NCI-H2196 (cell line): Measurements from ENCODE around the gene CYB5A.
A peak's percentile ranks its signal among the peaks of the same experiment; 100 is the strongest.
"Not testable (repeated sequence)": the region's sequence is repeated elsewhere in the genome, so short reads cannot be mapped to it uniquely, and the experiment has no call there.

ENCODE experiments used
- DNase-seq: peaks from one replicate; lab custom pipeline; 2025; ENCODE audit not compliant: unreplicated experiment; lab: John Stamatoyannopoulos, UW

CYB5A gene

GRCh38 chr18:74291771-74292540, at the start of gene CYB5A:
Gene CYB5A, minus strand, starts transcription at chr18:74291963. Its CDS starts 88 bp downstream, at chr18:74291875.
- peak; percentile 96 for DNase-seq

GRCh38 chr18:74337912-74338309, 46.1 kb upstream of the CYB5A start:
- DNase-seq = no peak

- DNase-seq = no peak
These were observed 45.6 kb upstream of the CYB5A start for GRCh38 chr18:74337155-74337911.

DNA sequence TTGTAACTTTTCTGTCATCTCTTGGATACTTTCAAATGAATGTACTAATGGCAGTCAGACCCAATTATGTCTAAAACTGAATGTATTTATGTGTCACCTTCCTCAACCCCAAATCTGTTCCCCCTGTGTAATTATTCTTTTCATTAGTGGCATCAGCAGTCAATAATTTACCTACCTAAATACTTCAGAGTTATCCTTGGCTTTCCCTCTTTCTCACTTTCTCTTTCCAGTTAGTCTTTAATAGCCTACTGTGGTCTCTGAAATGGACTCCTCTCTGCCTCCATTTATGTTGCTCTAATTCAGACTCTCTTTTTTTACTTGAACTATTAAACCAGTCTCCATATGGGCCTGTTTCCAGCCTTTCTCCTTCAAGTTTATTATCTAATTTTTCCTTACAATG, 44.9 kb upstream of the CYB5A start:
- no peak for DNase-seq

DNA sequence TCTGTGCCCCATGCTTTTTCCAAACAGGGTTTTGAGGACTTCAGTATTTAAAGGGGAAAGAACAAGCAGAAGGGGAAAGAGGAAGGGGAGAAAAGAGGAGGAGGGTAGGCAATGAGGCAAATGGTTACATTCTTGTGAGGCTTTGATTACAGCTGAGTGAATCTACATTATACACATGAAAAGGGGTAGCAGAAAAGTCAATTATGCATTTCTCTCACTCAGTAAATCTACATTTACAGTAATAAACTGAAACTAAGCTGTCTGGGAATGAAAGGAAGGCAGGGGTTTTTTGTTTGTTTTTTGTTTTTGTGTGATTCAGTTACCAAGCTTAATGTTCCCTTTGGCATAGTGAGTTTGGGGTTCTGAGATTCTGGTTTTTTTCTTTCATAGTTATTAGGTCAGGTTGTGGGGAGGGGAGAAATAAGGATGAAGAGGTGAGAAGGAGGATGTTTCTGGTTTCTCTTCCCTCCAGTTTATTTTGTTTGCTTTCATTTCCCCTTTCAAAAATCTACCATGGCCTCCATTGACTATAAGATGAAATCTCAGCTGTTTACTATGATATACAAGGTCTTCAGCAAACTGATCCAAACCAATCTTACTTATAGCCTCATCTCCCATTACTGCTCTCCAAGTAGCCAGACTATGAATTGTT, 42.6 kb upstream of the CYB5A start:
- DNase-seq = no peak

DNA sequence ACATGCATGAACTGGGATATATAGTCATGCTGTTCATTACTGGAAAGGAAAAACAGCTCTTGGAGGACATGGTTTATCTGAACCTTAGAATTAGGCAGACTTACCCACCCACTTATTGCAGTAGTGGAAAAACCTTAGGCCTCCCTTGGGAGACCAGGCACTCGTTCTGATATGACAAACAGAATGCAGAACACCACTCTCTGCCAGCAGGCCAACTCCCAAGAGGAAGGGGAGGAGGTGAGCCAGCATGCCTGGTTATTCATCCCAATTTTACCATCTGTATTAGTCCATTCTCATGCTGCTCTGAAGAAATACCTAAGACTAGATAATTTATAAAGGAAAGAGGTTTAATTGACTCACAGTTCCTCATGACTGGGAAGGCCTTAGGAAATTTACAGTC, 41.3 kb upstream of the CYB5A start:
- no peak for DNase-seq

- peak; percentile 4 for DNase-seq
These were observed 39.6 kb upstream of the CYB5A start for GRCh38 chr18:74331404-74331803.

GRCh38 chr18:74329688-74330205, 38.0 kb upstream of the CYB5A start:
- DNase-seq = no peak

- DNase-seq = no peak
These were observed 36.4 kb upstream of the CYB5A start for GRCh38 chr18:74328206-74328605.

GRCh38 chr18:74326791-74327190, 35.0 kb upstream of the CYB5A start:
- not testable (repeated sequence) for DNase-seq

- no peak for DNase-seq
These were observed 34.5 kb upstream of the CYB5A start for GRCh38 chr18:74326231-74326630.

GRCh38 chr18:74316257-74317170, 24.8 kb upstream of the CYB5A start:
- no peak for DNase-seq

GRCh38 chr18:74315464-74316256, 23.9 kb upstream of the CYB5A start, which contains the start of gene C18orf63:
Gene C18orf63, plus strand, starts transcription at chr18:74315839. Its CDS starts 2,027 bp downstream, at chr18:74317866.
- DNase-seq = no peak

DNA sequence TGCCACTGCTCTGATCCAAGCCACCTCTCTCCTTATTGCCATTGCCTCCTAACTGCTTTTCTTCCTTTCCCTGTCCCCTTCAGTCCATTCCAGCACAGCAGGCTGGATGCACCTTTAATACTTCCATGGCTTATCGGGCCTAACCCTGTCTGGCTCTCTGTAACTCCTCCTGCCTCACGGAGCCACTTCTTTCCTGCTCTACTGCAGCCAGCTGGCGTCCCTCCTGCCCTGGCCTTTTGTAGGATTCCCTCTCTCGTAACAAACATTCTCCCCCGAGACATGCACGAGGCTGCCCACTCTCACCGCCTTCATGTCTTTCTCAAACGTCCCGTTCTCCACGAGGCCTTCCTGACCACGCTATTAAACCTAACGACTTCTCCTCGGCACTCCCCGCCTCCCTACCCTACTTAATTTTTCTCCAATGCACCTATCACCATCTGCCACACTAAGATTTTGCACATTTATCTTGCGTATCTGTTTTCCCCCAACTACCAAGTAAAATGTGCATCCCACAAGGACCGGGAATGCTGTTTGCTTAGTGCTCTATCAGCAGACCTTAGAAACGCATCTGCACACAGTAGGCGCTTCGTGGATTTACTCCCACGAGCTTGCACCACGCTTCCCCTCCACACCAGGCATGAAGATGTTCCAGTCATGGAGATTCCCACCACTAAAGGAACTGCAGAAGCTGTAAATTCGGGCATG, 23.1 kb upstream of the CYB5A start:
- no peak for DNase-seq

GRCh38 chr18:74311000-74311399, 19.2 kb upstream of the CYB5A start:
- no peak for DNase-seq

GRCh38 chr18:74310411-74310810, 18.6 kb upstream of the CYB5A start:
- no peak for DNase-seq

- DNase-seq = no peak
These were observed 12.2 kb upstream of the CYB5A start for GRCh38 chr18:74303936-74304335.

DNA sequence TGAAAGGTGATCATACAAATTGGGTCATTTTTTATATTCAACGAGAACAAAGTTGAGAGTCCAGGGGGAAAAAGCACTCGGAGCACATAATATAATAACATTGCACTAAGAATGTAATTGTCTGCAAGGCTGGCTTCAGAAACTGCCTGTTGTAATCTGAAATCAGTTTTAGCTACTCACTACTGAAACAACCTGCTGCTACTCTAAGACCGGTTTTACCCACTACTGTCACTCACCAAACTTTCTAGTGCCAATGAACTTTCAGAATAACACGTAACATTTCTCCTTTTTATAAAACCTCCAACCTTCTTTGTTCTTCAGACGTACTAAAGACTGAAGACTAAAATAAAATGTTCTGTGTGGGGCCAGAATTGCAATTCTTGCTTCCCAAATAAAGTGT, 11.5 kb upstream of the CYB5A start:
- DNase-seq = no peak

GRCh38 chr18:74299746-74300145, 8.0 kb upstream of the CYB5A start:
- DNase-seq = no peak
